ENCODE data around the gene FAM181A. TPM values are rescaled to one million over a fixed set of nuclear protein-coding genes. Genes with fewer than 3 reads are reported as not detected.
A peak's percentile ranks its signal among the peaks of the same experiment; 100 is the strongest.

Gene FAM181A
- total and polyA plus RNA-seq, 10 of the 15 experiments (the other 5 are each of a cell fraction or from before 2014, with no cell fraction given), result not detected

DNA sequence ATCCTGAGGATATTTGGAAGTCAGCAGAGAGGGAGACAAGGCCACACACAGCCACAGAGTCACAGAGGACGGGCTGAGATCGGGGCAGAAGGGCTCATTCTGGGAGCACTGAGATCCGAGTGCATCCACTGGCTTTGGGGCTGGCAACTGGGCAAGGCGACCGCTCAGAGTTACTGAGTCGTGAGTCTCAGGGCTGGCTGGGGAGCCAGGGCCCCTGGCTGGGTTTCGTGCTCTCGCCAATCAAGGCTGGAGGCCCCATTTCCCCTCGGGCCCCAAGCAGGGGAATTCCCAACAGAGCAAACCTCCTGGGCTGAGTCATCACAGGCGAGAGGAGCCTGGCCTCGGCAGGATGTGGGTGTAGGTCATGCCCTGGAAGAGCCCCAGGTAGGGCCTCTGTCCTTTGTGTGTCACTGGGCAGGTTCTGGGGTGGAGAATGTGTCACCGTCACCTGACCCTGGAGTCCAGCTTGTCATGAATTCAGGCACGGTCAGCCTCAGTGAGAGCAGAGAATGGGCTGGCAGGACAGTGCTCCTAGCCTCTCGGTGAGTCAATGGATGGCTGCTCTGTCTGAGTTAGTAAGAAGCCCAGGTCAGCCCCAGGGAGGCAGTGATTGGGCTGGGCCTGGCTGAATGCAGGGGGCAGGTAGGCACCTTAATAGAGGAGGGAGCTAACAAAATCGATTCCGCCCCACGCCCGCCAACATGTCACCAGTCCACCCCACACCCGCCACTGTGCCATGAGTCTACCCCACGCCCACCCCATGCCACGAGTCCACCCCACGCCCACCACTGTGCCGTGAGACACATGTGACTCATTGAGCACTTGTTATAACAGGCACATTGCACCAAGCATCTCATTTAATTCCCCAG, 32.3 kb downstream of the FAM181A start (continued):
- TF ChIP-seq SMARCA5 (IDR thresholded peaks at IDR 0.05) (peak; percentile 75), RB1 (IDR thresholded peaks at IDR 0.05; ENCODE audit: borderline replicate concordance) (no peak), IKZF1 (conservative IDR thresholded peaks at IDR 0.05) (peak; percentile 99), RUNX3 (IDR thresholded peaks at IDR 0.05; ENCODE audit: low read length) (no peak), RAD21 (IDR thresholded peaks at IDR 0.05; ENCODE audit: insufficient read depth, low read depth, low read length) (no peak), JUND (IDR thresholded peaks at IDR 0.05; ENCODE audit: low read depth, low read length) (peak; percentile 96), TARDBP (IDR thresholded peaks at IDR 0.05; ENCODE audit: borderline replicate concordance) (peak; percentile 85), MEF2B (IDR thresholded peaks at IDR 0.05; ENCODE audit: partially characterized antibody, poor library complexity, severe bottlenecking) (peak; percentile 92), FOXK2 (IDR thresholded peaks at IDR 0.05) (no peak), ATF7 (IDR thresholded peaks at IDR 0.05; ENCODE audit: low read depth) (peak; percentile 96), SREBF2 (IDR thresholded peaks at IDR 0.05; ENCODE audit: low read length) (no peak), CEBPB (IDR thresholded peaks at IDR 0.05; ENCODE audit: borderline replicate concordance in 1 of 2, low read depth in 2 of 2, low read length in 2 of 2) (no peak; a peak in 1 of 4 replicates), NRF1 (conservative IDR thresholded peaks at IDR 0.05; ENCODE audit: low read depth, low read length) (no peak), TCF12 (IDR thresholded peaks at IDR 0.05; ENCODE audit: low read depth, low read length) (peak; percentile 98), EP300 (IDR thresholded peaks at IDR 0.05; ENCODE audit: borderline replicate concordance in 1 of 2, control insufficient read depth in 1 of 2, low read depth in 2 of 2, low read length in 2 of 2) (peak; percentile 98 to 99), WRNIP1 (IDR thresholded peaks at IDR 0.05; ENCODE audit: borderline replicate concordance, low read depth, low read length) (peak; percentile 85; the same call in 1 of the 2 replicates), RBBP5 (conservative IDR thresholded peaks at IDR 0.05) (no peak), HDAC2 (IDR thresholded peaks at IDR 0.05) (no peak)
- TF ChIP-seq, protein P1, sequence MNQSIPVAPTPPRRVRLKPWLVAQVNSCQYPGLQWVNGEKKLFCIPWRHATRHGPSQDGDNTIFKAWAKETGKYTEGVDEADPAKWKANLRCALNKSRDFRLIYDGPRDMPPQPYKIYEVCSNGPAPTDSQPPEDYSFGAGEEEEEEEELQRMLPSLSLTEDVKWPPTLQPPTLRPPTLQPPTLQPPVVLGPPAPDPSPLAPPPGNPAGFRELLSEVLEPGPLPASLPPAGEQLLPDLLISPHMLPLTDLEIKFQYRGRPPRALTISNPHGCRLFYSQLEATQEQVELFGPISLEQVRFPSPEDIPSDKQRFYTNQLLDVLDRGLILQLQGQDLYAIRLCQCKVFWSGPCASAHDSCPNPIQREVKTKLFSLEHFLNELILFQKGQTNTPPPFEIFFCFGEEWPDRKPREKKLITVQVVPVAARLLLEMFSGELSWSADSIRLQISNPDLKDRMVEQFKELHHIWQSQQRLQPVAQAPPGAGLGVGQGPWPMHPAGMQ (IDR thresholded peaks at IDR 0.05; ENCODE audit: borderline replicate concordance), result no peak
- TF ChIP-seq, protein P2, sequence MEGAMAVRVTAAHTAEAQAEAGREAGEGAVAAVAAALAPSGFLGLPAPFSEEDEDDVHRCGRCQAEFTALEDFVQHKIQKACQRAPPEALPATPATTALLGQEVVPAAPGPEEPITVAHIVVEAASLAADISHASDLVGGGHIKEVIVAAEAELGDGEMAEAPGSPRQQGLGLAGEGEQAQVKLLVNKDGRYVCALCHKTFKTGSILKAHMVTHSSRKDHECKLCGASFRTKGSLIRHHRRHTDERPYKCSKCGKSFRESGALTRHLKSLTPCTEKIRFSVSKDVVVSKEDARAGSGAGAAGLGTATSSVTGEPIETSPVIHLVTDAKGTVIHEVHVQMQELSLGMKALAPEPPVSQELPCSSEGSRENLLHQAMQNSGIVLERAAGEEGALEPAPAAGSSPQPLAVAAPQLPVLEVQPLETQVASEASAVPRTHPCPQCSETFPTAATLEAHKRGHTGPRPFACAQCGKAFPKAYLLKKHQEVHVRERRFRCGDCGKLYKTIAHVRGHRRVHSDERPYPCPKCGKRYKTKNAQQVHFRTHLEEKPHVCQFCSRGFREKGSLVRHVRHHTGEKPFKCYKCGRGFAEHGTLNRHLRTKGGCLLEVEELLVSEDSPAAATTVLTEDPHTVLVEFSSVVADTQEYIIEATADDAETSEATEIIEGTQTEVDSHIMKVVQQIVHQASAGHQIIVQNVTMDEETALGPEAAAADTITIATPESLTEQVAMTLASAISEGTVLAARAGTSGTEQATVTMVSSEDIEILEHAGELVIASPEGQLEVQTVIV (IDR thresholded peaks at IDR 0.05; ENCODE audit: borderline replicate concordance, partially characterized antibody), result no peak
- TF ChIP-seq, protein P3, sequence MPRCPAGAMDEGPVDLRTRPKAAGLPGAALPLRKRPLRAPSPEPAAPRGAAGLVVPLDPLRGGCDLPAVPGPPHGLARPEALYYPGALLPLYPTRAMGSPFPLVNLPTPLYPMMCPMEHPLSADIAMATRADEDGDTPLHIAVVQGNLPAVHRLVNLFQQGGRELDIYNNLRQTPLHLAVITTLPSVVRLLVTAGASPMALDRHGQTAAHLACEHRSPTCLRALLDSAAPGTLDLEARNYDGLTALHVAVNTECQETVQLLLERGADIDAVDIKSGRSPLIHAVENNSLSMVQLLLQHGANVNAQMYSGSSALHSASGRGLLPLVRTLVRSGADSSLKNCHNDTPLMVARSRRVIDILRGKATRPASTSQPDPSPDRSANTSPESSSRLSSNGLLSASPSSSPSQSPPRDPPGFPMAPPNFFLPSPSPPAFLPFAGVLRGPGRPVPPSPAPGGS (IDR thresholded peaks at IDR 0.05; ENCODE audit: borderline replicate concordance, insufficient read depth, low read depth, low read length, poor library complexity, severe bottlenecking), result peak; percentile 100
- TF ChIP-seq, protein P4, sequence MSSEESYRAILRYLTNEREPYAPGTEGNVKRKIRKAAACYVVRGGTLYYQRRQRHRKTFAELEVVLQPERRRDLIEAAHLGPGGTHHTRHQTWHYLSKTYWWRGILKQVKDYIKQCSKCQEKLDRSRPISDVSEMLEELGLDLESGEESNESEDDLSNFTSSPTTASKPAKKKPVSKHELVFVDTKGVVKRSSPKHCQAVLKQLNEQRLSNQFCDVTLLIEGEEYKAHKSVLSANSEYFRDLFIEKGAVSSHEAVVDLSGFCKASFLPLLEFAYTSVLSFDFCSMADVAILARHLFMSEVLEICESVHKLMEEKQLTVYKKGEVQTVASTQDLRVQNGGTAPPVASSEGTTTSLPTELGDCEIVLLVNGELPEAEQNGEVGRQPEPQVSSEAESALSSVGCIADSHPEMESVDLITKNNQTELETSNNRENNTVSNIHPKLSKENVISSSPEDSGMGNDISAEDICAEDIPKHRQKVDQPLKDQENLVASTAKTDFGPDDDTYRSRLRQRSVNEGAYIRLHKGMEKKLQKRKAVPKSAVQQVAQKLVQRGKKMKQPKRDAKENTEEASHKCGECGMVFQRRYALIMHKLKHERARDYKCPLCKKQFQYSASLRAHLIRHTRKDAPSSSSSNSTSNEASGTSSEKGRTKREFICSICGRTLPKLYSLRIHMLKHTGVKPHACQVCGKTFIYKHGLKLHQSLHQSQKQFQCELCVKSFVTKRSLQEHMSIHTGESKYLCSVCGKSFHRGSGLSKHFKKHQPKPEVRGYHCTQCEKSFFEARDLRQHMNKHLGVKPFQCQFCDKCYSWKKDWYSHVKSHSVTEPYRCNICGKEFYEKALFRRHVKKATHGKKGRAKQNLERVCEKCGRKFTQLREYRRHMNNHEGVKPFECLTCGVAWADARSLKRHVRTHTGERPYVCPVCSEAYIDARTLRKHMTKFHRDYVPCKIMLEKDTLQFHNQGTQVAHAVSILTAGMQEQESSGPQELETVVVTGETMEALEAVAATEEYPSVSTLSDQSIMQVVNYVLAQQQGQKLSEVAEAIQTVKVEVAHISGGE (CRISPR knock-in tag; IDR thresholded peaks at IDR 0.05), result no peak
